T-helper 9 cell (primary cell): ENCODE results near the gene NCAPH2.
A peak's percentile ranks its signal among the peaks of the same experiment; 100 is the strongest.
"Not testable (repeated sequence)": the region's sequence is repeated elsewhere in the genome, so short reads cannot be mapped to it uniquely, and the experiment has no call there.

Experiments
- DNase-seq: peaks from one replicate; pipeline ENCODE4 v3.0.0-alpha.2; 2020

NCAPH2 gene

DNA sequence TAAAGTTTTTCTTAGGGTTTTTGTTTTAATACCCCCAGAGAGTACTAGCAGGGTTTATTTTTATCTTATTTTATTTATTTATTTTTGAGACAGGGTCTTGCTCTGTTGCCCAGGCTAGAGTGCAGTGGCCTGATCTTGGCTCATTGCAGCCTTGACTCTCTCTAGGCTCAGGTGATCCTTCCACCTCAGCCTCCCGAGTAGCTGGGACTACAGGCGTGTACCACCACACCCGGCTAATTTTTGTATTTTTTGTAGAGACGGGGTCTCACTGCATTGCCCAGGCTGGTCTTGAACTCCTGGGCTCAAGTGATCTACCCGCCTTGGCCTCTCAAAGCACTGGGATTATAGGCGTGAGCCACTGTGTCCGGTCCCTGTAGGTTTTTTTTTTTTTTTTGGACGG lies 12.2 kb downstream of the NCAPH2 start:
- DNase-seq = not testable (repeated sequence)

DNA sequence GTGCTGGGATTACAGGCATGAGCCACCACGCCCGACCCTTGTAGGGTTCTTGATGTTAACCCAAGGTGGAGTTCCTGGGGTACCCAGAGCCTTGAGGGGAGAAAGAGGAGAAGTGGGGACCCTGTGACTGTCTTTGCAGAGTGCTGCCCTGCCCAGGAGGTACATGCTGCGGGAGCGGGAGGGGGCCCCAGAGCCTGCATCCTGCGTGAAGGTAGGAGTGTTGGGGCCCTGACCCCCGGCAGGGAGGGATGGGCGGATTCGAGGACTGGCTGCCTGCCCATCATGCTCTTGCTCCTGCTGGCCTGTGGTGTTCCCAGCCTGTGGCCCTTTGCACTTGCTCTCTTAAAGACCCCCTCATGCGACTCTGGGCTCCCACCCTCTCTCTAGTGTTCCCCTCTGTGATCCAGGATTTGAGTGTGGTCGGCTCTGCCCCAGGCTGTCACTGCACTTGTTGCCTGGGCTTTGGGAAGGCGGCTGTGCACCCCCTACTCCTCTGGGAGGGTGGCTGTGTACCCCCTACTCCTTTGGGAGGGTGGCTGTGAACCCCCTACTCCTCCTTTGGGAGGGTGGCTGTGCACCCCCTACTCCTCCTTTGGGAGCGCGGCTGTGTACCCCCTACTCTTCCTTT lies 12.9 kb downstream of the NCAPH2 start:
- DNase-seq = no peak

DNA sequence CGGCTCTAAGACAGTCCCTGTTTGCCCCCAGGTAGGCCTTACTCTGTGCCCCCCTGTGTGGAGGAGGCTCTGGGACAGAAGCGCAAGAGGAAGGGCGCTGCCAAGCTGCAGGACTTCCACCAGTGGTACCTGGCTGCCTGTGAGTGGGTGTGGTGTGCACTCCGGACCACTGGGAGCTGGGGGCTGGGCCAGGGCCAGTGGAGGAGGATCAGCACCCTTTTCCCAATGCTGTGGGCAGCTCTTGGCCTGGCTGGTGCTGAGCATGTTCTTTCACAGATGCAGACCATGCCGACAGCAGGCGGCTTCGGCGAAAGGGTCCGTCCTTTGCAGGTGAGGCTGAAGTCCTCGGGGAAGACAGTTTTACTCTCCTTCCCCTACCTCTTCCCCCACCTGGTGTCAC lies 13.7 kb downstream of the NCAPH2 start:
- no peak for DNase-seq

- DNase-seq = no peak
These were observed 14.3 kb downstream of the NCAPH2 start for GRCh38 chr22:50522208-50522805.

GRCh38 chr22:50522806-50523438 lies 14.9 kb downstream of the NCAPH2 start:
- no peak for DNase-seq

GRCh38 chr22:50523458-50523805 lies 15.4 kb downstream of the NCAPH2 start:
- DNase-seq = no peak

- DNase-seq = no peak
These were observed 16.0 kb downstream of the NCAPH2 start for GRCh38 chr22:50523806-50524675.

DNA sequence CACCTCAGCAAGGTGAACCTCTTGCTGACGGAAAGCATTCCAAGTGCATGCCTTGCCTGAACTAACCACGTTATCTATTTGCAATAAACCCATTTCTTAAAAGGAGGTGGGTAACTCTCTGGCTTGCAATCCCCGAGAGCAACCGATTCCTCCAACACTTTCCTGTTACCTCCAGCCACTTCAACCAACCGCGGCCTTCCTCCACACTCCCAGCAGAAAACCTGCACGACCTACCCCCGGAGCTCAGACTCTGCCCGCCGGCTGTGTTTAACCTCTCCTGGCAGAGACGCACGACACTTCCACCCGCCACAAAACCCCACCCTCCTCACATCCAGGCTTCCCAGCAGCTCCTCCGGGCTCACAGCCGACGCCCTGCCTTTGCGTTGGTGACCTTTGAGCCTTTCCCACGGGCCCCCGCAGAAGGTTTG lies 16.7 kb downstream of the NCAPH2 start:
- DNase-seq = no peak

GRCh38 chr22:50525104-50525857 lies 17.3 kb downstream of the NCAPH2 start, which contains the start of gene SCO2:
TSS of gene SCO2 (minus strand) at chr22:50525598. CDS start at chr22:50524411, 1,187 bp downstream.
- DNase-seq = peak; percentile 95

DNA sequence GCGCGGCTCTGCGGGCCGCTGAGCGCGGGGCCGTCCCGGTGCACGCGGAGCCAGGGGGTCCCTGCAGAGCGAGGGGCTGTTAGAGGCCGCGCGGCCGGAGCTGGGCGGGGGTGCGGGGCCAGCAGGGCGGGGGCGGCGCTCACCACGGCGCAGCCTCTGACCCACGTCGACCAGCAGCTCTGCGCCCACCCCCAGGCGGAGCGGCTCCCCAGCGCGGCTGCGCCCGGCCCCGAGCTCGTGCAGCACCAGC lies 17.8 kb downstream of the NCAPH2 start:
- no peak for DNase-seq

DNA sequence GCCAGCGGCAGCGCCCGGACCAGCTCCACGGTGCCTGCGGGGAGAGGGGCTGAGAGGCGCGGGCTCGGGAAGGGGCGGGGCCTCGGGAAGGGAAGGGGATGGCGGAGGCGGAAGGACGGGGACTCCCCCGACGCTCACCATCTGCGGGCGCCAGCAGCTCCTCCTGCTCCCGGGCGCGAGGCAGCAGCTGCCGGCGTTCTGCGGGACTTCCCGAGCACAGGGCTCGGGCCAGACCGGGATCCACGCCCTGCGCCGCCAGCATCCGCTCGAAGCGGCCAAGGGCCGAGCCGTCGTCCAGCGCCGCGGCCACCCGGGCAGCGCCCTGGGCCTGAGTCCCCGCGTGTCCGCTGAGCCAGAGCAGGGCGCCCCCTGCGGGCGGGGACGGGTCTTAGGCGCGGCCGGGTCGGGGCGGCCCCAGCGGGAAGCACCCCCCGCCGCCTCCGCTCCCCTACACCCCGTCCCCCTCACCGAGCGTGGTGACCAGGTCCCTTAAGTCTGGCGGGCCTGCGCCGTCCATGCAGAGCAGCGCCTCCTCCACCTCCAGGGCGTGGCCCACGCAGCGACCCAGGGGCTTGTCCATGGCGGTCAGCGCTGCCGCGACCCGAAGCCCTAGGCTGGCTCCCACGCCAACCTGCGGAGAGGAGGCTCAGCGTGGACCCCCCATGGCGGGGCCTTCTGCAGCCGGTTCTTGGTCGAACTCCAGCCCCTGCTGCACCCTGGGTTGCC lies 18.2 kb downstream of the NCAPH2 start:
- DNase-seq = peak; percentile 78

- DNase-seq = no peak
These were observed 19.1 kb downstream of the NCAPH2 start for GRCh38 chr22:50526834-50527801.

DNA sequence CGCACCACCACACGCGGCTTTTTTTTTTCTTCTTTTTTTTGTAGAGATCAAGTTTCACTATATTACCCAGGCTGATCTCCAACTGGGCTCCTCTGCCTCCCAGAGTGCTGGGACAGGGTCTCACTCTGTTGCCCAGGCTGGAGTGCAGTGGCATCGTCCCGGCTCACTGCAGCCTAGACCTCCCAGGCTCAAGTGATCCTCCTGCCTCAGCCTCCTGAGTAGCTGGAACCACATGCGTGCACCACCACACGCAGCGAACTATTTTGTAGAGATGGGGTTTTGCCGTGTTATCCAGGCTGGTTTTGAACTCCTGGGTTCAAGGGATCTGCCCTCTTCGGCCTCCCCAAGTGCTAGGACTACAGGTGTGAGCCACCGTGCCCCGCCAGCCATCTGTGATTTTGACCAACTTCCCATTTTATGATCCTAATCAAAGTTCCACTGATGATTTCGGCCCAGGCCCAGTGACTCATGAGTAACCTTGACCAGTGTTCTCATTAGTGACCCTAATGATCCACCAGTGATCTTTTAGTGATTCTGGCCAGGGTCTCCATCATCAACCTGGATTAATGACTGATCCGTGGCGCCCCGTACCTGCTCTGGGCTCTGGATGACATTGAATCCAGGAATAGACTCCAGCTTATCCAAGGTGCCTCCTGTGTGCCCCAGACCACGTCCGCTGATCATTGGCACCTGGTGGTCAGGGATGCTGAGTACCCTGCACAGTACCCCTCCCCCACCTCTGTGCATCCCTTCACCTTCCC lies 20.1 kb downstream of the NCAPH2 start:
- DNase-seq = no peak

DNA sequence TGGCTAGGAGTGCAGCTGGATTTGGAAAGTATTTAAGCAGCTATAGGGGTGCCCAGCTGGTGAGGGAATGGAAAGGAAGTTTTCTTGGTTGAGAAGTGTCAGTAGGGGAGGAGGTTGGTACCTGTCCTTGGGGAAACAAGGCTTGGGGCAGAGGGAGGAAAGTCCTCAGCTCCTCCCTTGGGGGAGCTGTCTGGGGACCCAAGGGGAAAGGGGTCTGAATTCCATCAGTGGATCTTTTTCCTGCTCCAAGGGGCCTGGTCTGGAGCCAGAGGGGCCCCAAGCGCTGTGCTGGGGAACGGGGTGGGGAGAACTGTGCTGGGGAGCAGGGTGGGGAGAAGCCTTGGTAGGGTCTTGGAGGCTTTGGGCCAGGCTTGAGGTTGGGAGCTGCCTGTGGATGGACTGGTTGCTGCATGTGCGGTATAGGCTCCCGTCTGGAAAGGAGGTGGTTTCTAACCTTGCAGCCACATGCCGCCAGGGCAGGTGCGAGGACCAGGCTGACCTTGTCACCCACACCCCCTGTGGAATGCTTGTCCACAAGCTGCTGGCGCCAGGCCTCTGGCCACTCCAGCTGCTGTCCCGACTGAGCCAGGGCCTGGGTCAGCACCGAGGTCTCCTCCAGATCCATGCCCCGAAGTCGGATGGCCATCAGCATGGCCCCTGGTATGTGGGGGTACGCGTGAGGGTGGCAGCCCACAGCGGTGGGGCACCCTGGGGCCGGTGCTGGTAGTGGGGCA lies 20.8 kb downstream of the NCAPH2 start:
- DNase-seq = no peak

- DNase-seq = no peak
These were observed 21.4 kb downstream of the NCAPH2 start for GRCh38 chr22:50529416-50529896.

- DNase-seq = peak; percentile 53
These were observed 22.0 kb downstream of the NCAPH2 start, which contains the start of gene TYMP for GRCh38 chr22:50529897-50530579. TSS of gene TYMP (minus strand) at chr22:50530012. CDS start at chr22:50529709, 303 bp downstream.

DNA sequence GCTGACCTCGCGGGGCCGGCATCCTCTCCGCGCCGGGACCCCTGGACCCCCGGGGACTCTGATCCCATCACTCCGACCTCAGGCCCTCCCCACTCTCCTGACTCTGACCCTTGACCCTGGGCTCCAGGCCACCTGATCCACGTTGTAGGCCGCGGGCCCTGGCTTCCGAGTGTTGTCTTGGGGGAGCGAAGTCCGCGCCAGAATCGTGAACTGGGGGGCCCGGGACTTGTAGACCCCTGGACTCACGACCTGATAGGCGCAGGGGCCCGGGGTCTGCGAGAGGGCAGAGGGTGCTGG lies 22.5 kb downstream of the NCAPH2 start:
- no peak for DNase-seq

GRCh38 chr22:50530877-50531545 lies 23.0 kb downstream of the NCAPH2 start:
- DNase-seq = peak; percentile 65
